H54 (cell line): ENCODE results near the gene GPR137B.
"Not testable (repeated sequence)": the region's sequence is repeated elsewhere in the genome, so short reads cannot be mapped to it uniquely, and the experiment has no call there.

Experiments
- DNase-seq: peaks from one replicate; pipeline ENCODE4 v3.0.0; 2011; ENCODE audit warnings: low spot score, mixed read lengths; ENCODE audit not compliant: insufficient read length
- FAIRE-seq: peaks from 3 replicates; lab custom pipeline; 2011; peaks lifted over from hg19 to GRCh38; lab: Jason Lieb, UNC
- POLR2A ChIP-seq: IDR thresholded peaks from 2 replicates; pipeline ENCODE4 v1.6.1; 2011; ENCODE audit warnings: low read depth, mild to moderate bottlenecking, low read length

Gene GPR137B

GRCh38 chr1:236155841-236156503 lies 13.6 kb downstream of the GPR137B start:
- FAIRE-seq = no peak

DNA sequence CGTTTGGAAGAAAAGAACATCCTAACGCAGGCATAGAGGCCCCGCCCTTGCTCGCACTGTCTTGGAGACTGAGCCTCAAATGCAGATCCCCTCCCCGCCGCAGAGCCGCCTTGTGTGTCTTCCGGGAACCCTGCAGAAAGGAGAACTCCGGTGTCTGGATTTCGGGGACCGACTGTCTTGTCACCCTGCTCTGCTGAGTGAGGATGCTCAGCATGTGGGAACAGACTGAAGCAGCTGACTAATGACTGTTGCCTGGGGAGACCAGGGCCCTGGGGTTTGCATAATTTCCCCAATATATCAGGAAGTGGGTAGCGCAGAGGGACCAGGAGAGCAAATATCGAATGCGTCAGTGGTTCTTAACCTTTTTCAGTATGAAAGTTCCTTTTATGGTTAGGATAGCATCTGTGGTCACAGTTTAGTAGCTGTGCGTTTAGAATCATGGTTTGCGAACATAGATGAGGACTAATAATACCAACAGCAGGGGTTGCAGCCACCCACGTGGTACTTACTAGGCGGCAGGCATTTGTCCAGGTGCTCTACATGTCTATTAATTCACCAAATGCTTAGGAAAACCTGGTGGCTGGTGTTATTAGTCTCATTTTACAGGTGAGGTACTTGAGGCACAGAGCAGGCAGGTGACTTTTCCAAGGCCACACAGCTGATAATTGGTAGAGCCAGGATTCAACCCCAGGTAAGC lies 14.3 kb downstream of the GPR137B start:
- no peak for DNase-seq
- no peak for TF ChIP-seq POLR2A
- no peak for FAIRE-seq

More at GRCh38 chr1:236155841-236156503, 13.6 kb downstream of the GPR137B start:
- TF ChIP-seq POLR2A = no peak
- DNase-seq = no peak

DNA sequence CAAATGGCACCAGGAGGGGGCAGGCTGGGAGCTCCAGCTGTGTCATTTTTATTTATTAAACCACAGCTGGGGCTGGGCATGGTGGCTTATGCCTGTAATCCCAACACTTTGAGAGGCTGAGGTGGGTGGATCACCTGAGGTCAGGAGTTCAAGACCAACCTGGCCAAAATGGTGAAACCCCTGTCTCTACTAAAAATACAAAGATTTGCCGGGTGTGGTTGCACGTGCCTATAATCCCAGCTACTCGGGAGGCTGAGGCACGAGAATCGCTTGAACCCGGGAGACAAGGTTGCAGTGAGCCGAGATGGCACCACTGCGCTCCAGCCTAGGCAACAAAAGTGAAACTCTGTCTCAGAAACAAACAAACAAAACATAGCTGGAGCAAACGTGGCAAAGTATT lies 15.7 kb downstream of the GPR137B start:
- not testable (repeated sequence) for FAIRE-seq, DNase-seq

DNA sequence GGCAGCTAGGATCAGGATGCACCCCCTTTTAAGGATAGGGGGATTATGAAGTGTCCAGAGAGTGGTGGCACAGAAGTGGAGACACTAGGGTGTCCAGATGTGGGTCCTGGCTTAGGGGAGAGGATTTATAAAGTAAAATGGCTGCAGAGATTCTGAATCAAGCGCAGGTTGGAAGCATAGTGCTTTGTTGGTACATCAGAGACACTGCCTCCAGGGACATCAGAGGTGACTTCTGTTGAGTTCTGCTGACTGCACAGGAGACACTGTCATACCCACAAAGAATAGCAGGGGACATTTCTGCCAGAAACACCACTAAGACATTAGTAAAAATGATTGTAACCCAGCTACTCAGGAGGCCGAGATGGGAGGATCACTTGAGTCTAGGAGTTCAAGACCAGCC lies 16.4 kb downstream of the GPR137B start:
- FAIRE-seq (no peak), DNase-seq (no peak)
- TF ChIP-seq POLR2A = no peak

GRCh38 chr1:236159704-236160539 lies 17.6 kb downstream of the GPR137B start:
- FAIRE-seq = no peak
- DNase-seq = no peak
- no peak for TF ChIP-seq POLR2A

GRCh38 chr1:236160540-236161127 lies 18.3 kb downstream of the GPR137B start:
- TF ChIP-seq POLR2A = no peak
- no peak for DNase-seq
- no peak for FAIRE-seq

- DNase-seq = no peak
- no peak for TF ChIP-seq POLR2A
- FAIRE-seq = no peak
Observed at GRCh38 chr1:236161230-236161629, 18.9 kb downstream of the GPR137B start.

DNA sequence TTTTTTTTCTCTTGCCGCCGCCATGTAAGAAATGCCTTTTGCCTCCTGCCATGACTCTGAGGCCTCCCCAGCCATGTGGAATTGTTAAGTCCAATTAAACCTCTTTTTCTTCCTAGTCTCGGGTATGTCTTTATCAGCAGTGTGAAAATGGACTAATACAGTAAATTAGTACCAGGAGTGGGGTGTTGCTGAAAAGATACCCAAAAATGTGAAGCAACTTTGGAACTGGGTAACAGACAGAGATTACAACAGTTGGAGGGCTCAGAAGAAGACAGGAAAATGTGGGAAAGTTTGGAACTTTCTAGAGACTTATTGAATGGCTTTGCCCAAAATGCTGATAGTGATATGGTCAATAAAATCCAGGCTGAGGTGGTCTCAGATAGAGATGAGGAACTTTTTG lies 19.4 kb downstream of the GPR137B start:
- not testable (repeated sequence) for FAIRE-seq, DNase-seq

DNA sequence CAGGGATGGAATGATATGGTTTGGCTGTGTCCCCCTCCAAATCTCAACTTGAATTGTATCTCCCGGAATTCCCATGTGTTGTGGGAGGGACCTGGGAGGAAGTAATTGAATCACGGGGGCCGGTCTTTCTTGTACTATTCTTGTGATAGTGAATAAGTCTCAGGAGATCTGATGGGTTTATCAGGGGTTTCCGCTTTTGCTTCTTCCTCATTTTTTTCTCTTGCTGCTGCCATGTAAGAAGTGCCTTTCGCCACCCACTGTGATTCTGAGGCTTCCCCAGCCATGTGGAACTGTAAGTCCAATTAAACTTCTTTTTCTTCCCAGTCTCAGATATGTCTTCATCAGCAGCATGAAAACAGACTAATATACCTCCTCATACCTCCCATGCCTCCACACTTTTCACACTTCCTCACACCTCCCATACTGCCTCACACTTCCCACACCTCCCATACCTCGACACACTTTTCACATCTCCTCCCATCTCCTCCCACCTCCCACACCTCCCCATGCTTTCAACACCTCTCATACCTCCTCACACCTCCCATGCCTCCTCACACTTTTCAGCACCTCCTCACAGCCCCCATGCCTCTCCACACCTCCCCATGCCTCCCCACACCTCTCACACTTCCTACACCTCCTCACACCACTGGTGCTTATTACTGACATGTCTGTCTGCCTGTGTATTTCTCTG lies 21.3 kb downstream of the GPR137B start:
- TF ChIP-seq POLR2A = no peak
- FAIRE-seq (no peak), DNase-seq (no peak)

- FAIRE-seq (no peak), DNase-seq (no peak)
- TF ChIP-seq POLR2A = no peak
Observed at GRCh38 chr1:236164273-236164672, 21.9 kb downstream of the GPR137B start.

GRCh38 chr1:236165238-236165981 lies 23.1 kb downstream of the GPR137B start:
- TF ChIP-seq POLR2A = no peak
- no peak for FAIRE-seq
- DNase-seq = no peak

GRCh38 chr1:236166041-236166440 lies 23.7 kb downstream of the GPR137B start:
- DNase-seq = no peak
- TF ChIP-seq POLR2A = no peak
- FAIRE-seq = no peak

- DNase-seq = no peak
- TF ChIP-seq POLR2A = no peak
- FAIRE-seq = no peak
Observed at GRCh38 chr1:236167154-236167553, 24.8 kb downstream of the GPR137B start.
